Measurements from ENCODE around the gene DNAJB8. TPM values are rescaled to one million over a fixed set of nuclear protein-coding genes. Genes with fewer than 3 reads are reported as not detected.

DNAJB8 gene
- total RNA-seq, 1 donor from 2014 or later = not detected

DNA sequence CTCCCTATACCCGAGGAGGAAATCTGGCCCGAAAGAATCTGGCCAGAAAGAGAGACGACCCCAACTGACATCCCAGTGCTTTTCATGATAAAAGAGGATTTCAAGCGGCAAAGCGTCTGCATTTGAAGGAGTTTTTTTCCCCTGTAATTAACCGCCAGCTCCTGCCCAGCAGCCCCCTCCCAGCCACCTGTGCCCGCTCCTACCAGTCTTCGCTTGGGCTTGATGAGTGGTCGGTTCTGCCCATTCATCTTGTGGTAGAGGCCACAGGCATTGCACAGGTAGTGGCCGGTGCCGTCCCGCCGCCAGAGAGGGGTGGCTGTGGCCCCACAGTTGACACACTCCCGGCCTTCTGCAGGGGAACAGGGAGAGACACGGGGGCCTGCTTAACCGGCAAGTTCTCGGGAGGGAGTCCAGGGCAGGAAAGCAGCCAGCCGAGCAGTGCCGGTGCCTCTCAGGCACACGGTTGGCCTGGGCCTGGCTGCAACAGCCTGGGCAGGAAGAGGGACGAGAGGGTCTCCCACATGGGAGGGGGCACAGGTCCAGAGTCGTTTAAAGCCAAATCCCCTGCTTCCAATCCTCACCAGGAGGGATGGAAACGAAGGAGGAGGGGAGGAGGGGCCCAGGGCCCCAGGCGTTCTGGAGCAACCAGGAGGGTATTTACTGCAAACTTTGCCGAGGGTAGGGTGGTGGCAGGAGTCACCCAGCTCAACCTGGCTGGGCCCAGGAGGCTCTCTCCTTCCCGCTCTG, 17.1 kb upstream of the DNAJB8 start:
- Histone ChIP-seq H3K4me2 (ENCODE audit: low read length) (peak overlapping the region; percentile 68), H2AFZ (ENCODE audit: low read depth, low read length) (no peak overlapping the region), H3K4me3 (ENCODE audit: insufficient read depth, low read depth, low read length) (peak overlapping the region; percentile 12), H3K27me3 (ENCODE audit: insufficient read depth, low read length) (peaks cover 65% of the 10 kb centered on the region), H3K9me3 (ENCODE audit: insufficient read depth, low read depth, low read length) (no peaks in the 10 kb centered on the region), H3K9ac (ENCODE audit: low read length) (peak overlapping the region; percentile 0), H3K79me2 (ENCODE audit: insufficient read depth, low read length) (peaks cover 12% of the 10 kb centered on the region), H3K27ac (ENCODE audit: low read depth, low read length) (no peak overlapping the region), H3K4me1 (ENCODE audit: insufficient read depth, low read length) (peaks cover 36% of the 10 kb centered on the region), H4K20me1 (ENCODE audit: insufficient read depth, low read length) (peaks cover 14% of the 10 kb centered on the region), H3K36me3 (ENCODE audit: insufficient read depth, low read length) (no peaks in the 10 kb centered on the region)
- Mint-ChIP-seq H3K27ac (ENCODE audit: unreplicated experiment) (peak overlapping the region; percentile 81), H3K4me3 (ENCODE audit: unreplicated experiment) (peak overlapping the region; percentile 68), H3K36me3 (ENCODE audit: low read depth, unreplicated experiment) (no peaks in the 10 kb centered on the region), H3K4me1 (ENCODE audit: low read depth, unreplicated experiment) (peaks cover 21% of the 10 kb centered on the region), H3K27me3 (ENCODE audit: low read depth, unreplicated experiment) (peaks cover 61% of the 10 kb centered on the region), H3K9me3 (ENCODE audit: unreplicated experiment) (peaks cover 2% of the 10 kb centered on the region)
- DNase-seq (ENCODE audit: low read depth) (no peak), FAIRE-seq (no peak)
- TF ChIP-seq CTCF (IDR thresholded peaks at IDR 0.05; ENCODE audit: insufficient read depth, low read depth, low read length) = no peak
- peak; percentile 69 for TF ChIP-seq EZH2 (IDR thresholded peaks at IDR 0.05; ENCODE audit: insufficient read depth, low read length)

DNA sequence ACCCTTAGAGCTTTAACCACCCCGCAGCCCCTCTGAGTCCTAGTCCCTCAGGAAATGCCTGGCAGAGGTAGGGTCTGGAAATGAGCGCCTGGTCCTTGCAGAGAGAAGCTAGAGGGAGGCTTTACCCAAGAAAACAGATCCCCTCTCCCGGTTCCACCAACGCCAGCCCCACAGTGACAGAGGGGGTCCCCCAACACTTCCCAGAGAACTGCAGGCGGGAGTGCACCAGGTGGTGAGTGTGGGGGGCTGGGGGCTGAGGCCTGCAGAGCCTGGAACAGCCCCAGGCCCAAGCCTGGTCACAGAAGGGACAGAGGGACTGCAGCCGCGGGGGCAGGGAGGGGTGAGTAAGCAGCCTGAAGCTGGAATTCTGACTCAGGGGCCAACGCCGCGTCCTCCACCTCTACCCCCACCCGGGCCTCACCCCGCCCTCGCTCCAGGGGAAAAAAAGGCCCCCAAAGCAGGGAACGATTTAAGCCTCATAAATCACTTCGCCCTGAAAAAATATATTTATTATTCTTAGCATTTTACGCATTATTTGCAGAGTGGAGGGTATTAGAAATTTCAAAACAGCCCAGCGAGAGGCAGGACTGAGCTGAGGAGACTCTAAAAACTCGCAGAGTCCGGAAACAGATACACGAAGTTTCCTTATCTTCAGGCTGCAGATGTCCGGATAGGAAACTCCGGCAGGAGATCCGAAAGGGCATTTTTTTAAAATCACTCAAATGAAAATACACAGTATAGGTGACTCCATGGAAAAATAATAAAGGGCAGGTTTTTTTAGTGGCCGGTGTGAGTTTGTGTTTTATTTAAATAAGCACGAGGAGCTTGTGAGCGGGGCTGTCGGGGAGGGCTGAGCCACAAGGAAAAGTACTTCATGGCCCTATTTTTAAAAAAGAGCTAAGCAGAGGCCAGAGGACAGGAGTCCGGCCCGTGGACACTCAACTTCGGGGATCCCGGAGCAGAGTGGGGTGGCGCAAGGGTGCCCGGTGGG, 16.3 kb upstream of the DNAJB8 start:
- Histone ChIP-seq H3K79me2 (ENCODE audit: insufficient read depth, low read length) (peaks cover 12% of the 10 kb centered on the region), H2AFZ (ENCODE audit: low read depth, low read length) (no peak overlapping the region), H3K9me3 (ENCODE audit: insufficient read depth, low read depth, low read length) (no peaks in the 10 kb centered on the region), H3K27me3 (ENCODE audit: insufficient read depth, low read length) (peaks cover 64% of the 10 kb centered on the region), H4K20me1 (ENCODE audit: insufficient read depth, low read length) (peaks cover 14% of the 10 kb centered on the region), H3K4me3 (ENCODE audit: insufficient read depth, low read depth, low read length) (peak overlapping the region; percentile 12), H3K36me3 (ENCODE audit: insufficient read depth, low read length) (no peaks in the 10 kb centered on the region), H3K4me2 (ENCODE audit: low read length) (peak overlapping the region; percentile 68), H3K4me1 (ENCODE audit: insufficient read depth, low read length) (peaks cover 36% of the 10 kb centered on the region), H3K27ac (ENCODE audit: low read depth, low read length) (no peak overlapping the region), H3K9ac (ENCODE audit: low read length) (peak overlapping the region; percentile 0)
- no peak for TF ChIP-seq CTCF (IDR thresholded peaks at IDR 0.05; ENCODE audit: insufficient read depth, low read depth, low read length)
- no peak for TF ChIP-seq EZH2 (IDR thresholded peaks at IDR 0.05; ENCODE audit: insufficient read depth, low read length)
- peaks cover 21% of the 10 kb centered on the region for H3K4me1 Mint-ChIP-seq (ENCODE audit: low read depth, unreplicated experiment)
- H3K27me3 Mint-ChIP-seq (ENCODE audit: low read depth, unreplicated experiment) = peaks cover 67% of the 10 kb centered on the region
- peaks cover 6% of the 10 kb centered on the region for H3K9me3 Mint-ChIP-seq (ENCODE audit: unreplicated experiment)
- DNase-seq (ENCODE audit: low read depth) = peak; percentile 79
- H3K36me3 Mint-ChIP-seq (ENCODE audit: low read depth, unreplicated experiment) = no peaks in the 10 kb centered on the region
- peak overlapping the region; percentile 67 for H3K27ac Mint-ChIP-seq (ENCODE audit: unreplicated experiment)
- no peak for FAIRE-seq
- peak overlapping the region; percentile 66 for H3K4me3 Mint-ChIP-seq (ENCODE audit: unreplicated experiment)
